K562 (cell line): ENCODE data around the gene PHF19. TPM values are rescaled to one million over a fixed set of nuclear protein-coding genes. Genes with fewer than 3 reads are reported as not detected.

Experiments
- ATAC-seq: fragments of 200-7000 bp; cut with Tn5 transposase; 3 replicates; pipeline ENCODE4 v1.9.1; 2020; ENCODE audit warnings: moderate library complexity
- BruUV-seq: library from RNA; stranded (reverse); fragments of 400-500 nt; replicated peaks from 2 replicates; lab custom pipeline; 2021; lab: Mats Ljungman, UMichigan
- CTCF ChIA-PET: fragments of 300-600 bp; formaldehyde crosslinking; extraction: SDS; loops from one replicate; lab custom pipeline; 2021; ENCODE audit warnings: low intra/inter-chr PET ratio; lab: Yijun Ruan, JAX
- POLR2A ChIA-PET: fragments of 300-600, 350-650 bp; sonication (Branson Sonifier 250); formaldehyde crosslinking; extraction: SDS; loops from one replicate; lab custom pipeline; 2021; ENCODE audit warnings: antibody characterized with exemption, inconsistent platforms; lab: Yijun Ruan, JAX
- DNase-seq, 4 experiments: peaks; one replicate each; pipeline versions ENCODE4 v3.0.0 to v3.0.0-alpha.2; 2011 to 2018; ENCODE audit warnings: low spot score in 3 of 4, mixed read lengths in 3 of 4; ENCODE audit errors: extremely low read depth in 1 of 4
- FAIRE-seq: peaks from 2 replicates; lab custom pipeline; 2011; peaks lifted over from hg19 to GRCh38; lab: Jason Lieb, UNC
- H2AFZ ChIP-seq: 2 replicates; pipeline ENCODE4 v1.6.0; 2011; ENCODE audit warnings: low read depth, low read length, control low read depth, inconsistent platforms
- H3K27ac ChIP-seq: fragments of 200-600 bp; 3 replicates; pipeline ENCODE4 v1.8.0; 2011; ENCODE audit warnings: low read depth, mild to moderate bottlenecking, control low read depth, inconsistent platforms, low read length, moderate library complexity, mixed read lengths; ENCODE audit errors: extremely low read depth
- H3K27me3 ChIP-seq, 2 experiments: fragments of 300-600 bp in 1 of 2; 2 replicates in 1 of 2; 3 replicates in 1 of 2; pipeline versions ENCODE4 v1.6.0 to v1.8.0; 2011; ENCODE audit warnings: inconsistent platforms in 2 of 2, low read length in 2 of 2, mild to moderate bottlenecking in 1 of 2, mixed read lengths in 1 of 2, moderate library complexity in 1 of 2; ENCODE audit not compliant: control insufficient read depth in 2 of 2, insufficient read depth in 2 of 2
- H3K36me3 ChIP-seq: fragments of 300-600 bp; 3 replicates; pipeline ENCODE4 v1.8.0; 2011; ENCODE audit warnings: mild to moderate bottlenecking, low read length, inconsistent platforms; ENCODE audit not compliant: control insufficient read depth, insufficient read depth
- H3K4me1 ChIP-seq, 2 experiments: fragments of 200-600 bp in 1 of 2; replicated peaks in 1 of 2; 2 replicates in 1 of 2; 3 replicates in 1 of 2; pipeline versions ENCODE4 v1.5.1 to v1.8.0; 2011; ENCODE audit warnings: inconsistent platforms in 2 of 2, low read length in 2 of 2, mild to moderate bottlenecking in 1 of 2, mixed read lengths in 1 of 2, moderate library complexity in 1 of 2; ENCODE audit not compliant: control insufficient read depth in 2 of 2, insufficient read depth in 2 of 2
- H3K4me2 ChIP-seq: 2 replicates; pipeline ENCODE4 v1.6.1; 2011; ENCODE audit warnings: low read length, control low read depth, inconsistent platforms, mixed read lengths; ENCODE audit not compliant: insufficient read depth
- H3K4me3 ChIP-seq: fragments of 200-600 bp; sonication (generic), shearing (Covaris generic); 2 replicates; pipeline ENCODE4 v1.5.1; 2016; ENCODE audit warnings: control low read depth, inconsistent platforms
- H3K79me2 ChIP-seq: fragments of 200-600 bp; 3 replicates; pipeline ENCODE4 v1.8.0; 2011; ENCODE audit warnings: low read length, inconsistent platforms; ENCODE audit not compliant: control insufficient read depth, insufficient read depth
- H3K9ac ChIP-seq, 2 experiments: 2 replicates each; pipeline versions ENCODE4 v1.6.0 to v1.6.1; 2011; ENCODE audit warnings: low read depth in 2 of 2, low read length in 2 of 2, control low read depth in 1 of 2, inconsistent platforms in 1 of 2, mild to moderate bottlenecking in 1 of 2, mixed read lengths in 1 of 2; ENCODE audit not compliant: insufficient read depth in 1 of 2
- H3K9me1 ChIP-seq: one replicate; pipeline ENCODE4 v1.6.0; 2011; ENCODE audit warnings: inconsistent platforms, mild to moderate bottlenecking, low read length, moderate library complexity; ENCODE audit not compliant: control insufficient read depth, insufficient read depth
- H3K9me3 ChIP-seq: replicated peaks from 2 replicates; pipeline ENCODE4 v1.5.1; 2011; ENCODE audit warnings: low read depth, low read length, inconsistent platforms; ENCODE audit not compliant: control insufficient read depth, insufficient read depth
- H4K20me1 ChIP-seq: replicated peaks from 2 replicates; pipeline ENCODE4 v1.6.1; 2011; ENCODE audit warnings: low read length, inconsistent platforms, mixed read lengths; ENCODE audit not compliant: control insufficient read depth, insufficient read depth
- CHD4 ChIP-seq: fragments of 200-600 bp; sonication (generic); IDR thresholded peaks from 3 replicates; pipeline ENCODE4 v1.6.1; 2012; ENCODE audit warnings: low read depth, mild to moderate bottlenecking, mixed read lengths, low read length, inconsistent platforms; ENCODE audit not compliant: insufficient read depth, insufficient replicate concordance, poor library complexity, severe bottlenecking
- E4F1 ChIP-seq: fragments of 250-450 bp; sonication (Bioruptor Pico); IDR thresholded peaks from 2 replicates; pipeline ENCODE4 v1.5.0; 2021; ENCODE audit warnings: mild to moderate bottlenecking, borderline replicate concordance
- ELF4 ChIP-seq: fragments of 450-650 bp; formaldehyde crosslinking; IDR thresholded peaks from 2 replicates; pipeline ENCODE4 v1.4.0; 2022; ENCODE audit warnings: missing genetic modification characterization
- GABPA ChIP-seq: fragments of 200-800 bp; sonication (Bioruptor generic); conservative IDR thresholded peaks from 2 replicates; pipeline ENCODE4 v1.6.1; 2016; ENCODE audit warnings: low read depth, missing genetic modification characterization, missing compliant biosample characterization
- HDAC2 ChIP-seq: fragments of 450-650 bp; IDR thresholded peaks from 2 replicates; pipeline ENCODE4 v1.6.1; 2016; ENCODE audit warnings: mild to moderate bottlenecking
- IFI16 ChIP-seq: fragments of 250-450 bp; sonication (Bioruptor Pico); IDR thresholded peaks from 2 replicates; pipeline ENCODE4 v2.1.2; 2022; ENCODE audit warnings: mild to moderate bottlenecking, inconsistent platforms
- NCOA4 ChIP-seq: fragments of 450-650 bp; IDR thresholded peaks from 2 replicates; pipeline ENCODE4 v1.6.1; 2018; ENCODE audit warnings: mild to moderate bottlenecking; ENCODE audit not compliant: partially characterized antibody
- PHB2 ChIP-seq: fragments of 450-650 bp; IDR thresholded peaks from 2 replicates; pipeline ENCODE4 v1.6.1; 2017; ENCODE audit warnings: low read depth
- POU5F1 ChIP-seq: fragments of 150-350 bp; IDR thresholded peaks from 2 replicates; pipeline ENCODE4 v1.6.1; 2014; ENCODE audit warnings: borderline replicate concordance, low read length, low read depth, mild to moderate bottlenecking; ENCODE audit not compliant: partially characterized antibody
- RBM25 ChIP-seq: fragments of 200-400 bp; formaldehyde crosslinking; IDR thresholded peaks from 2 replicates; pipeline ENCODE4 v1.6.1; 2018; ENCODE audit warnings: low read length, low read depth, moderate library complexity; ENCODE audit not compliant: severe bottlenecking
- USF1 ChIP-seq: sonication (generic); formaldehyde crosslinking; IDR thresholded peaks from 2 replicates; pipeline ENCODE4 v1.9.0; 2022; ENCODE audit warnings: mild to moderate bottlenecking, missing genetic modification reagents
- ZBTB34 ChIP-seq: fragments of 250-450 bp; sonication (Bioruptor Pico); IDR thresholded peaks from 2 replicates; pipeline ENCODE4 v1.8.0; 2021; ENCODE audit warnings: mild to moderate bottlenecking, moderate library complexity
- ZBTB8A ChIP-seq: fragments of 450-650 bp; IDR thresholded peaks from 2 replicates; pipeline ENCODE4 v1.6.1; 2018; ENCODE audit warnings: mild to moderate bottlenecking, moderate library complexity; ENCODE audit not compliant: partially characterized antibody
- ZFP30 ChIP-seq: fragments of 250-450 bp; sonication (Bioruptor Pico); IDR thresholded peaks from 2 replicates; pipeline ENCODE4 v1.8.0; 2022; ENCODE audit warnings: moderate library complexity, mild to moderate bottlenecking, inconsistent platforms, borderline replicate concordance
- ZFPM2 ChIP-seq: fragments of 250-450 bp; sonication (Bioruptor Pico); IDR thresholded peaks from 2 replicates; pipeline ENCODE4 v1.5.1; 2022; ENCODE audit warnings: mild to moderate bottlenecking
- ZKSCAN1 ChIP-seq: fragments of 150-350 bp; IDR thresholded peaks from 2 replicates; pipeline ENCODE4 v1.6.1; 2016; ENCODE audit warnings: low read depth, low read length
- ZNF12 ChIP-seq: sonication (generic); formaldehyde crosslinking; IDR thresholded peaks from 2 replicates; pipeline ENCODE4 v1.4.0; 2020; ENCODE audit warnings: mild to moderate bottlenecking, missing genetic modification reagents
- ZNF121 ChIP-seq: sonication (generic); formaldehyde crosslinking; conservative IDR thresholded peaks from 2 replicates; pipeline ENCODE4 v1.8.0; 2022; ENCODE audit warnings: missing genetic modification reagents
- ZNF311 ChIP-seq: fragments of 250-450 bp; sonication (Bioruptor Pico); IDR thresholded peaks from 2 replicates; pipeline ENCODE4 v1.4.0; 2020; ENCODE audit warnings: mild to moderate bottlenecking, moderate library complexity
- ZNF444 ChIP-seq: fragments of 250-450 bp; sonication (Bioruptor Pico); IDR thresholded peaks from 2 replicates; pipeline ENCODE4 v1.4.0; 2020; ENCODE audit warnings: mild to moderate bottlenecking, moderate library complexity
- WGBS: fragments of 100-300 bp; shearing (Covaris generic); methylation state at CpG from one replicate; pipeline ENCODE4 v1.1.6; 2016; ENCODE audit warnings: low coverage, mixed read lengths; ENCODE audit not compliant: insufficient coverage; ENCODE audit errors: missing lambda C conversion rate; 5-methylcytosine and 5-hydroxymethylcytosine counted together
- in situ Hi-C: fragments of 300-500 bp; cut with MboI; formaldehyde crosslinking; loops from 4 replicates; pipeline ENCODE4 v1.15.0; 2018; ENCODE audit warnings: inconsistent platforms, mixed read lengths
- intact Hi-C: fragments of 100-400 bp; cut with micrococcal nuclease; formaldehyde crosslinking; loops from 2 replicates; pipeline ENCODE4 v1.14.2; 2022
- polyA plus RNA-seq, 8 experiments: library from polyadenylated mRNA; depleted of rRNA in 4 of 8; stranded (reverse) in 5 of 8; unstranded in 3 of 8; fragments of >200 nt; fragmentation: Nextera tagmentation in 2 of 8; fragmentation: Illumina TruSeq in 1 of 8; extraction: Ambion mirVana in 2 of 8; extraction: Trizol in 1 of 8; gene quantifications; 2 replicates each; pipeline versions ENCODE4 v1.2.1 to v1.2.3, GENCODE V29; 2011 to 2014; ENCODE audit warnings: inconsistent platforms in 1 of 8, missing spikeins in 1 of 8
- total RNA-seq, 7 experiments: library from RNA; depleted of rRNA in 6 of 7; stranded (reverse); fragments of >200 nt in 6 of 7; fragmentation: Illumina TruSeq in 2 of 7; extraction: Trizol in 2 of 7; gene quantifications; 2 replicates each; pipeline versions ENCODE4 v1.2.1 to v1.2.3, GENCODE V29; 2011 to 2021; ENCODE audit warnings: low replicate concordance in 1 of 7

The PHF19 gene
- total and polyA plus RNA-seq, 9 of the 15 experiments (the other 6 are each of a cell fraction or from before 2014, with no cell fraction given) = 95.8 to 403 (median 255) TPM

GRCh38 chr9:120830865-120831264 is 46.1 kb downstream of the PHF19 start:
- intact Hi-C loops (no loop called here), in situ Hi-C loops (no loop called here)
- no peak for FAIRE-seq
- Histone ChIP-seq H3K4me2 (no peak overlapping the region), H3K9me3 (no peaks in the 10 kb centered on the region), H3K9ac (no peak overlapping the region), H3K79me2 (peaks cover 14% of the 10 kb centered on the region; the same call in 1 of the 3 replicates), H2AFZ (no peak overlapping the region), H3K27me3 (no peaks in the 10 kb centered on the region), H3K36me3 (peaks cover 88% of the 10 kb centered on the region), H3K9me1 (no peaks in the 10 kb centered on the region), H4K20me1 (no peaks in the 10 kb centered on the region), H3K27ac (no peak overlapping the region), H3K4me3 (no peak overlapping the region), H3K4me1 (no peaks in the 10 kb centered on the region)
- WGBS = 85% methylated on average over 3 of the region's 3 CpGs
- no TSS peak for BruUV-seq
- no peak for DNase-seq
- ChIA-PET POLR2A (interaction anchor here (0.8 to 3.1 kb wide), 5 partner anchors 7 to 46 kb away, joined by 3 to 18 read pairs (median 4); partner anchors contain the start of gene PHF19), CTCF (no interaction called here)
- ATAC-seq = no peak
- TF ChIP-seq GABPA (tag) = no peak
- TF ChIP-seq HDAC2 = no peak
- TF ChIP-seq ZFPM2 = no peak
- no peak for TF ChIP-seq IFI16
- TF ChIP-seq ZNF121 = peak; percentile 99
- no peak for TF ChIP-seq CHD4
- TF ChIP-seq E4F1 (CRISPR knock-in tag) = 0 out of 2 replicates have a peak, but pooled peaks have one; percentile 32
- no peak for TF ChIP-seq PHB2
- no peak for TF ChIP-seq USF1 (CRISPR knock-in tag)
- TF ChIP-seq ZNF12 (CRISPR knock-in tag) = no peak
- peak; percentile 77 for TF ChIP-seq RBM25
- no peak for TF ChIP-seq ZKSCAN1
- no peak for TF ChIP-seq ELF4 (CRISPR knock-in tag)
- TF ChIP-seq ZNF311 = no peak
- TF ChIP-seq POU5F1 = no peak
- TF ChIP-seq ZFP30 (CRISPR knock-in tag) = no peak
- no peak for TF ChIP-seq ZBTB34 (CRISPR knock-in tag)
- no peak for TF ChIP-seq ZBTB8A
- TF ChIP-seq ZNF444 (CRISPR knock-in tag) = no peak
- TF ChIP-seq NCOA4 = no peak
